ENCODE measurements around the gene LYPLA2.

Gene LYPLA2

DNA sequence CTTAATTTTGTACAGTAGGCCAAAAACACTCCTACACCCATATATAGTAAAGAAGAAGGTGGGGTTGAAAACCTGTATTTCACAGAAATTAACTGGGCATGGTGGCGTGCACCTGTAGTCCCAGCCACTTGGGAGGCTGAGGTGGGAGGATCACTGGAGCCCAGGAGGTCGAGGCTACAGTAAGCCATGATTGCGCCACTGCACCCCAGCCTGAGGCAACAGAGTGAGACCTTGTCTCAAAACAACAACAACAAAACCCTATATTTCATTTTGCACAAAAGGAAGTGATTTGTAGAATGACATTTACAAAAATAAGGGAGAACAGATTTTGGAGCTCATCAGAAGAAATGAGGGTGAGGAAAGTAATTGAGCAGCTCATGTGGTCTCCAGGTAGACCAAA, 2.2 kb upstream of the LYPLA2 start:
- TF ChIP-seq CEBPB (IDR thresholded peaks at IDR 0.05): no peak
- TF ChIP-seq EP300 (IDR thresholded peaks at IDR 0.05; ENCODE audit: borderline replicate concordance): no peak
- TF ChIP-seq TEAD4 (IDR thresholded peaks at IDR 0.05): no peak
- TF ChIP-seq, protein P1, sequence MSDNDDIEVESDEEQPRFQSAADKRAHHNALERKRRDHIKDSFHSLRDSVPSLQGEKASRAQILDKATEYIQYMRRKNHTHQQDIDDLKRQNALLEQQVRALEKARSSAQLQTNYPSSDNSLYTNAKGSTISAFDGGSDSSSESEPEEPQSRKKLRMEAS (IDR thresholded peaks at IDR 0.05): no peak
- no peak for TF ChIP-seq EGR1 (IDR thresholded peaks at IDR 0.05)
- no peak for TF ChIP-seq FOXM1 (IDR thresholded peaks at IDR 0.05; ENCODE audit: borderline replicate concordance, low read depth)
- TF ChIP-seq RAD21 (IDR thresholded peaks at IDR 0.05; ENCODE audit: low read depth): no peak
- TF ChIP-seq, protein P2, sequence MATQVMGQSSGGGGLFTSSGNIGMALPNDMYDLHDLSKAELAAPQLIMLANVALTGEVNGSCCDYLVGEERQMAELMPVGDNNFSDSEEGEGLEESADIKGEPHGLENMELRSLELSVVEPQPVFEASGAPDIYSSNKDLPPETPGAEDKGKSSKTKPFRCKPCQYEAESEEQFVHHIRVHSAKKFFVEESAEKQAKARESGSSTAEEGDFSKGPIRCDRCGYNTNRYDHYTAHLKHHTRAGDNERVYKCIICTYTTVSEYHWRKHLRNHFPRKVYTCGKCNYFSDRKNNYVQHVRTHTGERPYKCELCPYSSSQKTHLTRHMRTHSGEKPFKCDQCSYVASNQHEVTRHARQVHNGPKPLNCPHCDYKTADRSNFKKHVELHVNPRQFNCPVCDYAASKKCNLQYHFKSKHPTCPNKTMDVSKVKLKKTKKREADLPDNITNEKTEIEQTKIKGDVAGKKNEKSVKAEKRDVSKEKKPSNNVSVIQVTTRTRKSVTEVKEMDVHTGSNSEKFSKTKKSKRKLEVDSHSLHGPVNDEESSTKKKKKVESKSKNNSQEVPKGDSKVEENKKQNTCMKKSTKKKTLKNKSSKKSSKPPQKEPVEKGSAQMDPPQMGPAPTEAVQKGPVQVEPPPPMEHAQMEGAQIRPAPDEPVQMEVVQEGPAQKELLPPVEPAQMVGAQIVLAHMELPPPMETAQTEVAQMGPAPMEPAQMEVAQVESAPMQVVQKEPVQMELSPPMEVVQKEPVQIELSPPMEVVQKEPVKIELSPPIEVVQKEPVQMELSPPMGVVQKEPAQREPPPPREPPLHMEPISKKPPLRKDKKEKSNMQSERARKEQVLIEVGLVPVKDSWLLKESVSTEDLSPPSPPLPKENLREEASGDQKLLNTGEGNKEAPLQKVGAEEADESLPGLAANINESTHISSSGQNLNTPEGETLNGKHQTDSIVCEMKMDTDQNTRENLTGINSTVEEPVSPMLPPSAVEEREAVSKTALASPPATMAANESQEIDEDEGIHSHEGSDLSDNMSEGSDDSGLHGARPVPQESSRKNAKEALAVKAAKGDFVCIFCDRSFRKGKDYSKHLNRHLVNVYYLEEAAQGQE (IDR thresholded peaks at IDR 0.05; ENCODE audit: low read depth): no peak

DNA sequence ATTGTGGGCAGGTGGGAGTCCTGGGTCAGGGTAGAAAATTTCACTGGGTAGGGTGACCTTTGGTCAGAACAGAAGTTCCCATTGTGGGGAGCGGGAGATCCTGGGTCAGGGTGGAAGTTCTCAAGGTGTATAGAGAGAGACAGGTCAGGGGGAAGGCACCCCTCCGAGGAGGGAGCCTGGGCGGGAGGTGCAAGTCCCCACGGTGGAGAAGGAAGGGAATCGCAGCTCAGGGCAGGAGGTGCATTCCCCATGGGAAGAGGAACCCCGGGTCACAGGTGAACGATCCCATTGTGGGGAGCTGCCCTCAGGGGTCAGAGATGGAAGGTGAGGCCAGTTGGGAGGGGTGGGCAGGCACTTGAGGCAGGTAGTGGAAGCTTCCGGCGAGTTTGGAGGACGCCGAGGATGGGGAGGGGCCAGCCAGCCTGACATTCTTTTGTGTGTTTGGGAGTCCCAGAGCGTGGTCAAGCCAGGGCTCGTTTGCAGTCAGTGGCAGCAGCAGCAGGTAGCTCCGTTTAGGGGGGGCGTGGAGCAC, 637 bp downstream of the LYPLA2 start:
- TF ChIP-seq RAD21 (IDR thresholded peaks at IDR 0.05; ENCODE audit: low read depth) (no peak), NFIC (IDR thresholded peaks at IDR 0.05) (no peak), TEAD4 (IDR thresholded peaks at IDR 0.05) (no peak)
- TF ChIP-seq, protein P3, sequence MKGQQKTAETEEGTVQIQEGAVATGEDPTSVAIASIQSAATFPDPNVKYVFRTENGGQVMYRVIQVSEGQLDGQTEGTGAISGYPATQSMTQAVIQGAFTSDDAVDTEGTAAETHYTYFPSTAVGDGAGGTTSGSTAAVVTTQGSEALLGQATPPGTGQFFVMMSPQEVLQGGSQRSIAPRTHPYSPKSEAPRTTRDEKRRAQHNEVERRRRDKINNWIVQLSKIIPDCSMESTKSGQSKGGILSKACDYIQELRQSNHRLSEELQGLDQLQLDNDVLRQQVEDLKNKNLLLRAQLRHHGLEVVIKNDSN (IDR thresholded peaks at IDR 0.05): no peak

DNA sequence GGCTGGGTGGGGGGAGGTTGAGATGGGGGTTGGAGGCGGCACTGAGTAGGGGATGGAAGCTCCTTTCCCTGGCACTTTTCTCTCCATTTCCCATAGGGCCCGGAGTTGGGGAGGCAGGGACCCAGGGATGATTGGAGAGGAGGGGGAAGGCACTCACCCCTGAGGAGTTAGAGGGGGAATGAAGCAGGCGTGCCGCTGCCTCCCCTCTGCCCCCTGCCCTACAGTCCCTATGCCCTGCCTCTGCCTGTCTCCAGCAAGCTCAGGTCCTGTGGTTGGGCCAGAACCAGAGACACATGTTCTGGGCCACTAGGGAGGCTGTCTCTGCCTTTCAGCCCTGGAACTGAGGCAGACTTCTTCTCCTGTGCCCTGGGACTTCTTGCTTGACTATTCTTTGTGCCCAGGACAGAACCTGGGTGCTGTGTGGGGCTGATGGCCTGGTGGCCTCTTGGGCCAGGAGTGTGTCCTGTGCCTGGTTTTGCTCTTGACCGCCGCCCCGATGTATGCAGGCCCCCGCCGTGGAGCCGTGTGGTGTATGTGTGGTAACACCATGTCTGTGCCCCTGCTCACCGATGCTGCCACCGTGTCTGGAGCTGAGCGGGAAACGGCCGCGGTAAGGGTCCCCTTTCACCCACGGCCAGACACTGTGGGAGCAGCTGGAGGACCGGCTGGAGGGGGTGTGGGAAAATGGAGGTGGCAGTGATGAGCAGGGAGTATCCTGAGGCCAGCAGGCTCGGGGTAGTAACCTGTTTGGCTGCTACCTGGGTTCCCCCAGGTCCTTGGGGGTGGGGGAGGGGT, 1.4 kb downstream of the LYPLA2 start:
- TF ChIP-seq EP300 (IDR thresholded peaks at IDR 0.05; ENCODE audit: borderline replicate concordance) (no peak), ZBTB7A (IDR thresholded peaks at IDR 0.05; ENCODE audit: low read depth) (no peak), CREB1 (IDR thresholded peaks at IDR 0.05; ENCODE audit: low read depth) (no peak), EGR1 (IDR thresholded peaks at IDR 0.05) (no peak), NFIC (IDR thresholded peaks at IDR 0.05) (no peak)
- TF ChIP-seq, protein P1 (IDR thresholded peaks at IDR 0.05): no peak

DNA sequence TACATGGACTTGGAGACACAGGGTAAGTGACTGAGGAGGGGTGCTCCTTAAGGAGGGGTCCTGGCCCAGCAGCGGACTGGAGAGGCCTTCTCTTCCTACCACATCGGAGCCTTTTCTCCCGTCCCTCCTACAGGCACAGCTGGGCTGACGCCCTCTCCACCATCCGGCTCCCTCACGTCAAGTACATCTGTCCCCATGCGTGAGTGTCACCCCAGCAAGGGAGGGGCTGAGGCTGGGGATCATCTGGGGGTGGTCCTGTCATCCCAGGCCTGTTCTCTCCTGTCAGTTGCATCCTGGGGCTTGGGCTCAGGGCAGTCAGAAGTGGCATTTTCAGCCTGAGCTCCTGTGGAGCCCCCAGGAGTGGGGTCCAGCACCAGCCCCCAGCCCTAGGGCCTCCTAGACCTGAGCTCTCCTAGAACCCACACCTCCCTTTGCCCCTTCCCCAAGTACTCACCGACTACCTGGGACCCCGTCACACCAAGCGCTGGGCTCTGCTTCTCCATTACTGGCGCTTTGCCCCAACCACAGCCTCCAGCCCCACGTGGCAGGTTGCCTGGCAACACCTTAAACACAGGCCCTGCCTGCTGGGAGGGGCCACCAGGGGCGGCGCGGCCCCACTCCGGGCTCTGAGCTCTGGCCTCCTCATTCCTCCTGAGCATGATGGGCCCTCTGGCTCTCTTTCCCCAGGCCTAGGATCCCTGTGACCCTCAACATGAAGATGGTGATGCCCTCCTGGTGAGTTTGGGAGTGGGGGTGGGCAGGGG, 2.3 kb downstream of the LYPLA2 start:
- no peak for TF ChIP-seq YY1 (IDR thresholded peaks at IDR 0.05; ENCODE audit: low read depth)
- TF ChIP-seq, protein P3 (IDR thresholded peaks at IDR 0.05): peak; percentile 80
- TF ChIP-seq NFIC (IDR thresholded peaks at IDR 0.05): no peak
- TF ChIP-seq CREB1 (IDR thresholded peaks at IDR 0.05; ENCODE audit: low read depth): no peak
- TF ChIP-seq EGR1 (IDR thresholded peaks at IDR 0.05): no peak
- TF ChIP-seq EP300 (IDR thresholded peaks at IDR 0.05; ENCODE audit: borderline replicate concordance): no peak
- TF ChIP-seq CEBPB (IDR thresholded peaks at IDR 0.05): no peak
- TF ChIP-seq TEAD4 (IDR thresholded peaks at IDR 0.05): no peak
- 0 out of 2 replicates have a peak, but pooled peaks have one; percentile 33 for TF ChIP-seq ZBTB7A (IDR thresholded peaks at IDR 0.05; ENCODE audit: low read depth)
- TF ChIP-seq TAF1 (IDR thresholded peaks at IDR 0.05; ENCODE audit: low read depth): no peak
- no peak for TF ChIP-seq TCF12 (IDR thresholded peaks at IDR 0.05; ENCODE audit: low read depth)
- no peak for TF ChIP-seq FOXM1 (IDR thresholded peaks at IDR 0.05; ENCODE audit: borderline replicate concordance, low read depth)
- TF ChIP-seq, protein P2 (IDR thresholded peaks at IDR 0.05; ENCODE audit: low read depth): no peak
- TF ChIP-seq RAD21 (IDR thresholded peaks at IDR 0.05; ENCODE audit: low read depth): no peak
- TF ChIP-seq, protein P1 (IDR thresholded peaks at IDR 0.05): peak; percentile 49; the same call in 1 of the 2 replicates

Data from Ishikawa (cell line).